GDM1 (cell line): ENCODE results near the gene MSI2.

Source experiments
- DNase-seq: peaks from one replicate; lab custom pipeline; 2025; lab: John Stamatoyannopoulos, UW

The MSI2 gene

DNA sequence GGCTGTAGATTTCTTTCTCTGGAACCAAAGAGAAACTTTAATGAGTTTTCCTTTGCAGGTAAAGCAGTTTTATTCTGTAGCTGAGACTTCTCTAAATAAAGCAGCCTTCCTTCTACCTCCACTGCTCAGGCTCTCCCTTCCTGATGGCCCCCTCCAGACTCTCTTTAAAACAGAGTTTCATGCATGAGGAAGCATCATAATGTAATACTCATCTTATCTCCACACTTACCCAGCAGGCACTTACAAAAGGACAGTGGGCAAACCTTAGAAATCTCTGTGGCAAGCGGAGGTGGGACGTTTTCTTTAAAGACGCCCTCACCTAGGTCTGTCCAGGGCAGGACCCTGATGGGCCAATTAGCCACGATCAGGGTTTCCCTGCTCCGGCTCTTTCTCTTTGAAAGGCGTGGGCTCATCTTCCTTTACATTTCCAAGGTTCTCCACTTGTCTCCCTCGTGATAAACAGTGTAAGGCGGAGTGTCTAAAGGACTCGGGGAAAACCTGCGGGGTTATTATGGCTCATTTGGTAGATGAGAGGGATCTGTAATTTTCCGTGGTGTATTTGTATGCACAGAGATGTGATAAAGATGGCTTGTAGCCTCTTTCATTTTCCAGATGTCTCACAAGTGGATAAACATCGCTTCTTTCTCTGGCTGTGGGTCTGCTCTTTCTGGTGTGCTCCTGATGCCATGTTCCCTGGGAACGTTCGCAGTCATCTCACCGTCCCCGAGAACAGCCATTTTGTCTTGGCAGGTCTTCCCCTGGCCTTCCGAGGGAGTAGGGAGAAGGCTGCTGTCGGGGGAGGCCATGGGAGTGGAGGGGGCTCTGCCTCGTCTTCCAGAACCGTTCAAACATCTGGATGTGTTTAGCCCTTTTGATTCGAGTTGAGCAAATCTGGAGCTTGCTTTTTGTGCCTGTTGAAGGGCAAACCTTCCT is 249.8 kb downstream of the MSI2 start:
- no peak for DNase-seq

DNA sequence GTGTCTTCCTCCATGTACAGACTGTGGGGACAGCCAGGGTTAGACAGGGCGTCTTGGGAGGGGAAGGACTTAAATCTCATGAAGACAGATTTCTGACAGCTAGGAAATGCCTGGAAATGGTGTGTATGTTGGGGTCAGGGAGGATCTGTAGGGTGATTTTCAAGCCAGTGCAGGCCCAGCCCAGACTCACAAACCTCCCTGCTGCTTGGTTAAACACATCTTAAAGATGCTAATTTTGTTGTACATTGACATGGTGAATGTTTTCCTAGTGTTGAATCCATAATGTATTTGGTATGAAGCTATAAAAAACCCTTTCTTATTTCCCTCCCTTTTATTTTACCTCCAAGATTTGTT is 250.4 kb downstream of the MSI2 start:
- peak; percentile 30 for DNase-seq

DNA sequence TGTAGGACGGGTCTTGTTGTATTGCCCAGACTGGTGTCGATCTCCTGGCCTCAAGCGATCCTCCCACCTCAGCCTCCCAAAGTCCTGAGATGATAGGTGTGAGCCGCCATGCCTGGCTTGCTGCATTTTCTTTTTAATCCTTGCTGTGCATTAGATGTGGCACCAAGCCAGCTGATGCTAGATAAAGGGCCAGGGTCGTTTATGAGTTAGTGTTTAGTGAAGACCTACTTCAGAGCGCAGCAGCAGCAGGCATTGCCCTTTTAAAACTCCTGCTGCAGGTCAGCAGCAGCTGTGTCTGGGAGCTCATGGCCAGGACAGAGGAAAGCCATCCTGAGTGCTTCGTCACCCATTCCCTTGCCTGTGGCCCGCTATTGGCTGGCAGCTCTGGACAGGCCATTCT is 251.5 kb downstream of the MSI2 start:
- no peak for DNase-seq

DNA sequence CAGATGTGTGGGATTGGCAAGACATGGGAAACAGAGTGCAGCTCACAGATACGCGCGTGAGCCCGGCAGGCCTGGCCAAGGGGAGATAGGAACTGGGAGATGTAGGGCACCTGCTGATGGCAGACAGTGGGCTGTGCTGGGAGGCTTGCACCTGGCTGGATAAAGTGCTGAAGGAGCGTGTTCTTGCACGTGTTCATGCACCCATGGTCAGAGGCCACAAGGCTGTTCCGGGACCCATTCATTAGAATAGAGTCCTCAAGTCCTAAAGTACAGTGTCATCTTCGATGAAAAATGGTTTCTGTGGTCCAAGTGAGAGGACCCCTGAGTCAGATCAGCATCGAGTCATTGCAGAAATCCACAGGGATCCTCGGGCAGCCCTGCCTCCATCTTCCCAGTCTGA is 252.3 kb downstream of the MSI2 start:
- DNase-seq: no peak

DNA sequence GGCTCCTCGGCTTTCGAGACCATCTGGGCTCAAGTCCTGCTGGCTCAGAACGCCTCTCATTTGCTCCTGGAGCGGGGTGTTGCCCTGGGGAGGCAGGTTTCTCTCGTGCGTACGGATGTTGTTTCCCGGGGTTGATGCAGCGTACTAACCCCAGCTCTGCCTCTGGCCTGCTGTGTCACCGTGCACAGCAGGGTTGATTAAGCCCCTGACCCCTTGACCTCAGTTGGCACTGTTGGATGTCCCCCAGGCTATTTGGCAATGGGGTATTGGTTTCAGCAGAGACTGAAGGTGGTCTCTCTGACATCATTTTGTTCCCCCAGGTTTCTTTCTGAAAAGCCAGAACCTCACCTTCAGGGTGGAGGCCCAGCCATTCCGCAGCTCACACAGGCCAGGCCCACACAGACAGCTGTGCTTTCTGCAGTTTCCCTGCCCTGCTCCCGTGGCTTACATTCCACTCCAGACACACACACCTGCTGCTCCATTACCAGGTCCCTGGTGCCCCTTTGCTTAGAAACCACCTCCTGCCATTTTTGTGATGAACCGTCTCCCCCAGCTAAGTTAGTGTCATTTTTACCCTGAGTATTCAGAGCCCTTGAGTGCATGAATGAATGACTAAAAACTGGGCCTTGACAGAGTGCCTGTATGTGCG is 255.3 kb downstream of the MSI2 start:
- DNase-seq: no peak

DNA sequence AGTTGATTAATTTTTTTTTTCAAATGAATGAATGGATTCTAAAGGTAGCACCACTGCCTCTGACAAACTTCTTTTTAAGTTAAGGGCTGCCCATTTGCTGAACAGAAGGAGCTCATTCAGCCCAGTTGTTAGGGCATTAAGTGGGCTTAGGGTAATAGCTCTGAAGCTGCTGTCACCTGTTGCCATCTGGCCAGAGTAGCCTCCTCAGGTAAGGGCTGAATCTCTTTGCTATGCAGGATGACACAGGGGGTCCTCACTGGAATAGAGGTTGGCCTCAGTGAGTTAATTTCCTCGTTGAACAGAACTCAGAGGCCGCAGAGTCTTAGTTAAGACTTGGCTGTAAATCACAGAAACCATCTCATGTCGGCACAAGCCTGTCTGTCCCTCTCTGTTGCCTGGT is 255.9 kb downstream of the MSI2 start:
- DNase-seq: no peak

DNA sequence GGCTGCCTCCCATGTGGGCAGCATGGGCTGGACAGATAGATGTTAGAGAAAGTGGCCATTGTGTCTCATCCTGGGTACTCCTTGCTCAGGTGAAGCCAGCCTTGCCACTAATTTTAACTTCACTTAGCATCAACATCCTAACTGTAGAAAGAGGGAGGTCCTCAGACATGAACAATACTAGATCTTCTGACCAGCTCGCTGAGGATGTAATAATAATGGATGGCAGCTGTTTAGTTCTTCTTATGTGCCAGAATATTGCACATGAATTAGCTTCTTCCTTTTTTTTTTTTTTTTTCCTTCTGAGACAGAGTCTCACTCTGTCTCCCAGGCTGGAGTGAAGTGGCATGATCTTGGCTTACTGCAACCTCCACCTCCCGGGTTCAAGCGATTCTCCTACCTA is 256.4 kb downstream of the MSI2 start:
- DNase-seq: no peak

DNA sequence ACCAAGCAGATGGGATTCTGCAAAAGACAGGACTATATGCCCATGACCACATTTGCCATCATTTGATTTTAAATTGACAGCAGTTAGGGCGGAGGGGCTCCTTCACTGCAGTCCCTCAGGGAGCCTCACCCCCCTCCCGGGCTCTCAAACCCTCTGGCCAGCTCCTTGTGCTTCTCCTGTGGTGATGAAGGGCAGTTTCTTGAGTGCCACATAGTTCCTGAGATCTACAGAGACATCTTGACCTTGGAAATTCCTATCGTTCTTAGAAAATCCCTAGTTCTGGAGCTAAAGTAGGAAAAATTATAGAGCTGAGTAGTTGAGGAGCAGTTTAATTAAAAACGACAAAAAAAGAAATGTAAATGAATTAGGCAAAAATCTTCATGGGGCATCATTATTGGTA is 257.2 kb downstream of the MSI2 start:
- DNase-seq: no peak

DNA sequence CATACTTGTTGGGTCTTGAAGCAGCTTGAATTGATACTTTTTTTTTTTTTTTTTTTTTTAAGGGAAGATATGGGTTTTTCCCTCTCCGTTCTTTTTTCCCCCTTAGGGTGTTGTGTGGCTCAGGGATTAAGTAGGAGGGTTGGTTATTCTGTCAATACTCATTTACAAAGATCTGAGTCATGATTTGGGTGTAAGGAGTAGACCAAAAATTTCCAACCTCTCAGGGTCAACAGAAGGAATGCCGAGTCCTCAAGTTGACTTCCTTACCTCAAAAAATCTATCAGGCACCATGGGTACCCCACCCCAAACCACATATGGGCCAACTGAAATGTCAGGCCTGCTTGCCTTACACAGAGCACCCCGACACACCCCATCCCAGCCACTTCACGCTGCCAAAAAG is 258.3 kb downstream of the MSI2 start:
- no peak for DNase-seq

DNA sequence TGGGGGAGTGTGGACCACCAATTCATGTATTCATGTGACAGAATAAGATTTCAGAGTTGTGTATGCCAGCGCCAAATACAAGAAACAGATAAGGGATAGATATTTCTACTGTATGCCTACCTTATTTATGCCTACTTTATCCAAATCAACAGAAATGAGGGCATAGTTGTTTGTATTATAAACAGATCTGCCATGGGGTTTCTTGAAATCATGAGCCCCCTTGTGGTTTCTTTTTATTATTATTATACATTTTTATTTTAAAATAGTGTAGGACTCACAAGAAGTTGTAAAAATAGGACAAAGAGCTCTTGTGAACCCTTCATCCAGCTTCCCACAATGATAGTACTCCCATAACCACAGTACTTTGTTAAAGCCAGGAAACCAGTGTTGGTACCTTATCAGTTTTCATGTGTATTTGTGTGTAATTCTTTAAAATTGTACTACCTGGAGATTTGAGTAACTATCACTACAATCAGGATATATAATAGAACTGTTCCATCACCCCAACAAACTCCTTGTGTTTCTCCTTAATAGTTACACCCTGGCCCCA is 259.4 kb downstream of the MSI2 start:
- DNase-seq: no peak

DNA sequence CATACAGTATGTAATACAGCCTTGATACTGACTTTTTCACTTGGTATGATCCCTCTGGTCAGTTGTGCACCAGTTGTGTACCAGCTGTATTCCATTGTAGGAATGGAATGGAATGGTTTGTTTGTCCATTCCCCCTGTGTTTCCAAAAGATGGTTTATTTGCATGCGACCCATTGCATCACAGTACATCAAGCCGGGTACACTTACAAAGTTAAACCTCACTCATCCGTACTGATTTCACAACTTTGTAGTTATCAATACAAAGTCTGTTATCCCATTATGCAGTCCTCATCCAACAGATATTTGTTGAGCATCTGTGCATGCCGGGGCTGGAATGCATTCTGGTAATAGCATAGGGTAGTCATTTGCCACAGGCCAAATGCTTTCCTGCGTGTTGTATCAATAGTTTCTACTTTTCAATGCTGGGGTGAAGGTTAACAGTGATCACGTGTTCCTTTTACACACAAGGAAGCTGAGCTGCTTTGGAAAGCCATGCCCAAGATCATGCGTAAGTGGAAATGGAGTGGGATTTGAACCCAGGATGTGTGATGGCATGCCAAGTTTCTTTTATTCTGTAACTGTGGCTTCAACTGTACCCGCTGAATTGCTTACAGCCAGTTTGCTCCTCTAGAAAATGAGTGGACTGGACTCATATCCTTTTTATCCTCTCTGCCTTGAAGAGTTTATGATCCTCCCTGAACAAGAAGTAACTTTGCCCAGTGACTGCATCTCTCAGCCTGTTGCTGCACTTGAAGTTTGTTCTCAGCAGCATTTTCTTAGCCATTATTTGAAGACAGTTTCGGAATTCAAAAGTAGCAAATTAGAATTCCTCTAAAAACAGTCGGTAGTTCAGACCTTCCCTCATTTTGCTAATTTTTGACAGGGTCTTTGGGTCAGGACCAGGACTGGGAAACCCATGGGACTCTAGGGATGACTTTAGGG is 260.2 kb downstream of the MSI2 start:
- no peak for DNase-seq

DNA sequence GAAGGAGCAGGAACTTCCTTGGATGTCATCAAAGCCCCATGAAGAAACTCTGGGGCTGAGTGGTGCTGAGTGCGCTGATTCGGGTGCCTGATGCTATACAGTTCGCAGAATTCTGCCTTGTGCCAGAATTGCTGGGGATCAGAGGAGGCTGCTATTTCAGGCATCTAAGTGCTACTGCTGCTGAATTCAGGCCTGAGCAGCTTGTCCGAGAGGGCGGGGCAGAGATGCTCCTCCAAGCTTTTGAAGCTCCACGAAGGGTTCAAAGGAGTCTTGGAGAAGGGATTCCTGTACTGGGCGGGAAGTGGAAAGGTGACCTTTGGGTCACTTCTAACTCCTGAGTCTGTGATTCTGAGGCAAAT is 260.9 kb downstream of the MSI2 start:
- no peak for DNase-seq

DNA sequence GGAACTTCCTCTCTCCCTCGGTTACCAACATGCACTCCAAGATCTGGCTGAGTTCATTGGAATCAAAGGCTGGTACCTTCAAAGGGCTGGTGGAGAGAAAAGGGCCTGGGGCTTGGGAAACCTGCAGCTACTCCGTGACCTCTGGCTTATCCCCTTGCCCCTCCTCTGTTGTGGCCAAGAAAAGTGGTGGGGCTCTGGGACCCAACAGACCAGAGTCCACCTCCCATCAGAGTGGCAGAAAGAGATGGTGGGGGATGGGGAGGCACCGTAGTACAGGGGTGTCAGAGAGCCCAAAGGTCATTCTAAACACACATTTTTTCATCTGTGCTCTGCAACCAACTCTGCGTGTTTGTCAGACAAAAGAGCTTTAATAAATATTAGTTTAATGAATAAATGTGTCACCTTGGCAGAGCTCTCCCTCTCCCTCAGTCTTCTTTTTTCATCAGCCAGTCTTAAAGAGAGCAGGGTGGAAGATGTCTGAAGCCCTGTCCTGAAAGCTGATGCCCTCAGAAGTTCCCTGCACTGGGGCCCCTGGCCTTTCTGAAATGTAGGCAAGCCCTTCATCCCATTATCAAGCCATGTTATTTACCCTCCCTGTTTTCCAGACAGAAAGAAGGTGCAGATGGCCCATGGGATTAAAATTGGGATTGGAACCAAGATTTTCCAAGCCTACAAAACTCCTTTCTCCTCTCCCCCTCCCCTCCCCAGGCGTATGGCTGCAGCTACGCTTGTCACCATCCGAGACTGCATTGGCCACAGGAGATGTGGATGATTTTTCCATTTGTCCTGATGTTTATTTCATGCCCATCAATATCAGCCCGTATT is 261.5 kb downstream of the MSI2 start:
- DNase-seq: no peak

DNA sequence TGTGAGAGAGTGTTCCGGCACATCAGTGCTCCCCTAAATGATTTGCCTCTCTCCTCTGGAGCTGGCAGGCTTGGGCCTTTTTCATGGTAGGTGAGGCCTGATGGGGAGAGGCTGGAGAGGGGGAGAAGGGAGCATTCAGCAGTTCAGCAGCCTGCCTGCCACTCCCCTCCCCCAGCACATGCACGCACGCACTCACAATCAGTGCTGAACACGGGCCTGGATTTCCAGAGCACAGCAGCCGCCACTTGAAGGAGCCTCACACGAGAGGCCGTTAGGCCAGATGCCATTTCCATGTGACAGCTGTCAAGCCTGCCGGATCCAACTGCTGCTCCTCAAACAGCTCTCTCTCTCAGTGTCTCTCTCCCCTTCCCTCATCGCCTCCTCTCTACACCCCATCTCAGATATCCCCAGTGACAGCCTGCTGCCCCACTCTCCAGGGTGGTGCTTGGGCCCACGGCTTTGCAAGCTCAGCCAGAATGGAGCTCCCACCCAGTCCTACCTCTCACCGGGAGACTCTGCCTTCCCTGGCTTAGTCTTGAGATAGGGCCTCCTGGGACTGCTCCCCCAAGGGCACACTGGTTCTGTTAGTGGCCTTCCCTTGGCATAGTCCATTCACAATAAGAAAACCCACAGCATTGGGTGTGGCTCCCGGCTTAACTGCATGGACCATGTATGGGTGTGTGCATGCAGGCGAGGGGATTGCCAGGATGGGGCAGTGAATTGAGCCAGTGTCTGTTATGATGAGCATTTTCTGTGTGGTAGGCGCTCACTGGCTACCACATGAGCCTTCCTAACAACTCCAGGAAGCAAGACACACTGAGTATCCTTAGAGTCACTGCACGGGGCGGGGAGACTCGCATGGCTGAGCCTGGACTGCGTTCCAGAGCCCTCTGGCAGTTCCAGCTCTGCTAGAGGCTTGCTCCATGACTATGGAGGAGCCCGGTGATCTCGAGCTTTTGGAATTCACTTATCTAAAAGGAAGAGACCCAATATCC is 262.6 kb downstream of the MSI2 start:
- no peak for DNase-seq

DNA sequence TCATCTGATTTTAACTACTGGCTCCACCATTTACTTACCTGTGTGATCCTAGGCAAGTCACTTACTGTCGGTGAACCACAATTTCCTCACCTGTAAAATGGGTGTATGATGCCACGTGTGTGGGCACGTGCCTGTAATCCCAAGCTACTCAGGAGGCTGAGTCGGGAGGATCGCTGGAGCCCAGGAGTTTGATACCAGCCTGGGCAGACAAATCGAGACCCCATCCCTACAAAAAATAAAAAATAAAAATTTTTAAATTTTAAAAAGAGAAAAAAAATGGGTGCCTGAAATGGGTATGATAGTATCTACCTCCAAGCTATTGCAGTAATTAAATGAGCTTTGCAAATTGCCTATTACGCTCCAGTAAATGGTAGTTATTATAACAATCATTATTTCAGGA is 263.5 kb downstream of the MSI2 start:
- no peak for DNase-seq

DNA sequence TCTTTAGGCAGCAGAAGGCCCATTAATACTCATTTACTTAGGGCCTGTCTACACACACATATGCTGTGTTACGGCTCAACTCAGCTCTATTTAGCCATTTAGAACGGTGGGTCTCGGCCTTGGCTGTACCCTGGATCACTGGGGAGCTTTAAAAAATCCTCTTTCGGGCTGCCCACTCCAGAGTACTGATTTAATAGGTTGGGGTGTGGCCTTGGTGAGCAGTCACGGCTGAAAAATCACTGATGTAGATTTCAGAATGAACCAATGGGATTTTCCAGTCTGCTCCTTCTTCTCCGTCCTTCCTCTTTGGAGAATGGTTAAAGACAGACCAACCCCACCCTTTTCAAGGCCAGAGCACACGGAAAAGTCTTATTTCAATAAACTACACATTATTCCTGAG is 265.3 kb downstream of the MSI2 start:
- no peak for DNase-seq

DNA sequence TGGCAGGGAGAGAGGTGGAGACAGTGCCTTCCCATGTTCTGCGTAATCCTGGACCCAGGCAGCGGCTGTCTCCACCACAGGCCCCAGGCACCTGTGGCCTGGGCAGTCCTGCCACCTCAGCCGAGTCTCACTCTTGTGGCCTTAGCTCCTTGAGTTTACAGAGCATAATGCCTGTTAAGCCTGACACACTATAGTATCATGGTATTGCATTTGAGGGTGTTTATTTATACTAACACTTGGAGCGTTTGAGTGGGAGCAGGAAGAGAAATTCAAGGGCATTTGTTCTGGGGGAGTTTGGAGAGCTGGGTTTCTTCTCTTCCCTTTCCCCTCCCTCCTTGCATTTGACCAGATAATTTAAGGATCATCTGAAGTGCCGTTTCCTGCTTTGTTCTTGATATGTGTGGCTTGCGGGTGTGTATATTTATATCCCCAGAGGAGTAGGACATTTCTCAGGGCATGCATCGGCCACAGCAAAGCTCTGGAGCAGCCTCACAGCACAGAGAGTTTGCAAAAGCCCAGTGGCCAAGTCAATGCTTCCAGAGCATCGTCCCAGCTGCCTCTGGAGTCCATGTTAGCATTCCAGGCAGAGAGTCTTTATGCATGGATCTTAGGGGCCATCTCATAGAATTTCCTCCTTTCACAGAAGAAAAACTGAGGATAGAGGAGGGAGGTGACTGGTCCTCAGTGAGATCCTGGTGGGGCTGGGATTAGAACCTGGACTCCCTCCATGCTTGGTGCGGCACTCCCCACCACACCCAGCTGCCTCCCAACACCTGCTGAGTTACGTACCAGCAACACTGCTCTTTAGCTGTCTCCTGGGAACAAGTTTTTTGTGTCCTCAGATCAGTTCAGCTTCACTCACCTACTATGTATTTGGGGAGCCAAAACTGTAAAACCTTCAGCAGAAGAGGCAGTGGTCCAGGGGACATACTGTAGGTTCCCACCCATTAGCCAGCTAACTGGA is 266.0 kb downstream of the MSI2 start:
- no peak for DNase-seq

DNA sequence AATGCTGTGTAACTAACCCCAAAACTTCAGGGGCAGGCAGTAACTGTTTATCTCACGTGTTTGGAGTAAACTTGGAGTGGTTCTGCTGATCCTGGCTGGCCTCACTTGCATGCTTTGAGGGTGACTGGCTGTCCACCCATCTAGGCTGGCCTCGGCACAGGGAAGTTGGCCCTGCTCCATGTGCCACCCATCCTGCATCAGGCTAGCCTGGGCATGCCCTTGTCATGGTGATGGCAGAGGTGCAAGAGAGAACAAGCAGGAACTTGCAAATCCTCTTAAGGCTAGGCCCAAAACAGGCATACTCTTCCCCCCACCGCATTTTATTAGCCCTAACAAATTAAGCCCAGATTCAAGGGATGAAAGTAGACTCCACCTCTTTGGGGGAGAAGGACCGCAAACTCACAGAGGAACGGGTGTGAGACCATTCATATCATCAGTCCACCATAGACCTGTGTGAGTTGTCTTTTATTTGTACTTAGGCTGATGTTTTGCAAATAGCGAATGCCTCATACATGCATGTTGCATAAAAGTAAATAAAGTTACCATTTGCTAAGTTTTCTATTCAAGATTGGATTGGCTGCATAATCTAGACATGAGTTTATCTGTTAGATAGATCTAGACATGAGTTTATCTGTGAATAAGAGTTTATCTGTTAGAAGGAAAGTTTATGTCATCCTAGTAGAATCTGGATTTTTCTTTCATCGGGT is 267.8 kb downstream of the MSI2 start:
- DNase-seq: peak; percentile 30
